Thyroid gland (tissue), 4 donors: ENCODE results near the gene PSMG3. TPM values are rescaled to one million over a fixed set of nuclear protein-coding genes. Genes with fewer than 3 reads are reported as not detected.

ENCODE experiments used
- DNase-seq, 2 donors: peaks; one replicate each; pipeline ENCODE4 v3.0.0-alpha.2; 2019
- H3K27ac ChIP-seq, 3 donors: fragments of 200-600 bp; sonication (generic); 1 replicate in 2 of 3; 2 replicates in 1 of 3; pipeline ENCODE4 v1.5.1; 2016 to 2019; ENCODE audit warnings: mild to moderate bottlenecking in 1 of 3, moderate library complexity in 1 of 3
- H3K27me3 ChIP-seq: fragments of 200-600 bp; sonication (generic); one replicate; pipeline ENCODE4 v1.5.1; 2019
- H3K36me3 ChIP-seq, 2 donors: fragments of 200-600 bp; sonication (generic); one replicate each; pipeline ENCODE4 v1.5.1; 2016 to 2019
- H3K4me1 ChIP-seq, 2 donors: fragments of 200-600 bp; sonication (generic); one replicate each; pipeline ENCODE4 v1.5.1; 2017 to 2019
- H3K4me3 ChIP-seq, 3 donors: fragments of 200-600 bp; sonication (generic); replicated peaks in 1 of 3; 1 replicate in 2 of 3; 2 replicates in 1 of 3; pipeline ENCODE4 v1.5.1; 2016; ENCODE audit warnings: mild to moderate bottlenecking in 1 of 3
- H3K9me3 ChIP-seq: fragments of 200-600 bp; sonication (generic); one replicate; pipeline ENCODE4 v1.5.1; 2017
- CTCF ChIP-seq, 6 experiments: fragments of 200-600 bp in 3 of 6; fragments of 450-650 bp in 3 of 6; sonication (generic) in 3 of 6; IDR thresholded peaks; one replicate each; pipeline ENCODE4 v1.5.1; 2016 to 2019; ENCODE audit warnings: antibody characterized with exemption in 6 of 6, mild to moderate bottlenecking in 2 of 6, inconsistent platforms in 1 of 6, moderate library complexity in 1 of 6
- POLR2A ChIP-seq, 2 donors: fragments of 450-650 bp; IDR thresholded peaks; one replicate each; pipeline ENCODE4 v1.6.1; 2017; ENCODE audit warnings: antibody characterized with exemption in 2 of 2, mild to moderate bottlenecking in 2 of 2, moderate library complexity in 1 of 2
- WGBS, 2 donors: methylation state at CpG; one replicate each; pipeline ENCODE4 v1.1.5; 2017; 5-methylcytosine and 5-hydroxymethylcytosine counted together
- intact Hi-C: fragments of 100-400 bp; cut with DNase I; formaldehyde crosslinking; loops from one replicate; pipeline ENCODE4 v1.15.1; 2023
- total RNA-seq, 4 donors: library from RNA; depleted of rRNA; stranded (reverse); fragments of >200 nt; gene quantifications; one replicate each; pipeline ENCODE4 v1.2.3, GENCODE V29; 2016

Gene PSMG3
- total RNA-seq, 4 donors from 2014 or later, result 28.1 to 65.6 (median 50.2) TPM

GRCh38 chr7:1554333-1555045, 15.3 kb downstream of the PSMG3 start:
- Histone ChIP-seq H3K4me3 (no peak overlapping the region), H3K27ac (no peak overlapping the region), H3K27me3 (no peaks in the 10 kb centered on the region), H3K4me1 (peaks cover 0 to 15% of the 10 kb centered on the region in 2 donors), H3K9me3 (no peaks in the 10 kb centered on the region), H3K36me3 (no peaks in the 10 kb centered on the region)
- intact Hi-C loops, result loop anchor here (5.0 kb wide), 1 partner anchor 52 kb away; the partner anchor contains the start of gene INTS1
- no peak for TF ChIP-seq CTCF (IDR thresholded peaks at IDR 0.05)
- TF ChIP-seq POLR2A (IDR thresholded peaks at IDR 0.05), result no peak
- 84 to 85% methylated on average over 16 to 20 of the region's 20 CpGs for WGBS, 2 donors
- DNase-seq, result no peak

DNA sequence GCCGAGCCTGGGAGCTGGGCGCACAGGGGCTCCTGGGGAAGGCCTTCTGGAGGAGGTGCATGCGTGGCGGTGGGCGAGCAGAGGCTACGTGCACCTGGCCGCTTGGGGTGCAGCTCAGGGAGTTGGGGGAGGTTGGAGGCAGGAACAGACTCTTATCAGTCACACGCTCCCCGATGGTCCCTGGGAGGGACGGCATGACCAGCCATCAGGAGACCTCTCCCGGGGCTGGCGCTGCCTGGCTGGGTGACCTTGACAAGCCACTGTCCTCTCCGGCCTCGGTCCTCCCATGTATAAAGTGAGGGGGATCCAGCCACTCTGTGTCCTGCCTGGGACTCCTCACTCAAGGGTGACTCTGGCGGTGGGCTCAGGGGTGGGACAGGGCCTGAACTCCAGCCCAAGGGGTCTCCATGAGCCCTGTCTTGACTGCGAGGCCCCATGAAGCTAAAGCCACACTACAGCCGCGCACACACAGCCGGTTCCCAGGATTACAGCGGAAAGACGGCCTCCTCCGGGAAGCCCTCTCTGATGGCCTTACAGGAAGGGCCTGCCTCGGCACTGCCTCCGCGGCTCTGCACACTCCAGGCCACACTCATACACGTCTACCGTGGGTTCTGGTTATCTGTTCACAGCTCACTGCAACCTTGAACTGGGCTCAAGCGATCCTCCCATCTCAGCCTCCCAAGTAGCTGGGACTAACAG, 16.2 kb downstream of the PSMG3 start:
- Histone ChIP-seq H3K27ac (no peak overlapping the region), H3K27me3 (no peaks in the 10 kb centered on the region), H3K9me3 (no peaks in the 10 kb centered on the region), H3K36me3 (no peaks in the 10 kb centered on the region), H3K4me3 (no peak overlapping the region), H3K4me1 (peaks cover 0 to 15% of the 10 kb centered on the region in 2 donors)
- intact Hi-C loops, result no loop called here
- WGBS, 2 donors, result 91 to 93% methylated on average over 19 to 28 of the region's 28 CpGs
- DNase-seq, result no peak
- TF ChIP-seq CTCF (IDR thresholded peaks at IDR 0.05) (no peak), POLR2A (IDR thresholded peaks at IDR 0.05) (no peak)

GRCh38 chr7:1552200-1552599, 17.6 kb downstream of the PSMG3 start:
- WGBS, 2 donors, result 86 to 94% methylated on average over 7 of the region's 7 CpGs
- Histone ChIP-seq H3K9me3 (no peaks in the 10 kb centered on the region), H3K27me3 (no peaks in the 10 kb centered on the region), H3K4me3 (no peak overlapping the region), H3K36me3 (no peaks in the 10 kb centered on the region), H3K4me1 (peaks cover 0 to 15% of the 10 kb centered on the region in 2 donors), H3K27ac (no peak overlapping the region)
- no peak for DNase-seq
- intact Hi-C loops, result no loop called here
- TF ChIP-seq POLR2A (IDR thresholded peaks at IDR 0.05) (no peak), CTCF (IDR thresholded peaks at IDR 0.05) (no peak)

GRCh38 chr7:1550846-1551155, 19.0 kb downstream of the PSMG3 start:
- no peak for DNase-seq
- Histone ChIP-seq H3K27me3 (no peaks in the 10 kb centered on the region), H3K4me3 (no peak overlapping the region), H3K9me3 (no peaks in the 10 kb centered on the region), H3K4me1 (peaks cover 0 to 9% of the 10 kb centered on the region in 2 donors), H3K27ac (no peak overlapping the region), H3K36me3 (no peaks in the 10 kb centered on the region)
- TF ChIP-seq POLR2A (IDR thresholded peaks at IDR 0.05) (no peak), CTCF (IDR thresholded peaks at IDR 0.05) (no peak)
- WGBS, 2 donors, result 88 to 93% methylated on average over 13 of the region's 17 CpGs
- intact Hi-C loops, result no loop called here
